Prostate gland (tissue), 2 donors: Measurements from ENCODE around the gene RAB20.

Experiments
- POLR2A ChIP-seq: fragments of 450-650 bp; IDR thresholded peaks from one replicate; pipeline ENCODE4 v1.6.1; 2016; ENCODE audit warnings: antibody characterized with exemption, mild to moderate bottlenecking
- POLR2AphosphoS5 ChIP-seq: sonication (generic); formaldehyde crosslinking; IDR thresholded peaks from one replicate; pipeline ENCODE4 v1.6.1; 2017; ENCODE audit warnings: antibody characterized with exemption
- TF ChIP-seq, protein P1 (sequence below), 4 experiments: fragments of 200-600 bp in 2 of 4; fragments of 450-650 bp in 2 of 4; sonication (generic) in 2 of 4; IDR thresholded peaks; 1 replicate in 3 of 4; 2 replicates in 1 of 4; pipeline ENCODE4 v1.5.1; 2016 to 2019; ENCODE audit warnings: antibody characterized with exemption in 4 of 4, mild to moderate bottlenecking in 2 of 4, moderate library complexity in 2 of 4

DNA sequence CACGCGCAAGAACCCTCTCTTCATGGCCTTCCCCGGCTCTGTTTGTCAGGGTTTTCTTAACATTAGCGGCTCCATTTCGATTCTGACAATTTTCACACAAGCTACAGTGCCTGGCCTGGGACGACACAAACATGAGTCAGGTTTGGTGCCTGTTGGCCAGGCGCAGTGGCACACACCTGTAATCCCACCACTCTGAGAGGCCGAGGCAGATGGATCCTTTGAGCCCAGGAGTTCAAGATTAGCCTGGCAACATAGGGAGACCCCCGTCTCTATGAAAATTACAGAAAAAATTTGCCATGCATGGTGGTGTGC lies 1.9 kb upstream of the RAB20 start:
- TF ChIP-seq, protein P1, sequence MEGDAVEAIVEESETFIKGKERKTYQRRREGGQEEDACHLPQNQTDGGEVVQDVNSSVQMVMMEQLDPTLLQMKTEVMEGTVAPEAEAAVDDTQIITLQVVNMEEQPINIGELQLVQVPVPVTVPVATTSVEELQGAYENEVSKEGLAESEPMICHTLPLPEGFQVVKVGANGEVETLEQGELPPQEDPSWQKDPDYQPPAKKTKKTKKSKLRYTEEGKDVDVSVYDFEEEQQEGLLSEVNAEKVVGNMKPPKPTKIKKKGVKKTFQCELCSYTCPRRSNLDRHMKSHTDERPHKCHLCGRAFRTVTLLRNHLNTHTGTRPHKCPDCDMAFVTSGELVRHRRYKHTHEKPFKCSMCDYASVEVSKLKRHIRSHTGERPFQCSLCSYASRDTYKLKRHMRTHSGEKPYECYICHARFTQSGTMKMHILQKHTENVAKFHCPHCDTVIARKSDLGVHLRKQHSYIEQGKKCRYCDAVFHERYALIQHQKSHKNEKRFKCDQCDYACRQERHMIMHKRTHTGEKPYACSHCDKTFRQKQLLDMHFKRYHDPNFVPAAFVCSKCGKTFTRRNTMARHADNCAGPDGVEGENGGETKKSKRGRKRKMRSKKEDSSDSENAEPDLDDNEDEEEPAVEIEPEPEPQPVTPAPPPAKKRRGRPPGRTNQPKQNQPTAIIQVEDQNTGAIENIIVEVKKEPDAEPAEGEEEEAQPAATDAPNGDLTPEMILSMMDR (IDR thresholded peaks at IDR 0.05), result no peak
- no peak for TF ChIP-seq POLR2AphosphoS5
- no peak for TF ChIP-seq POLR2A
